Measurements from ENCODE around the gene CAMK1G.

GRCh38 chr1:209594440-209594839, 10.9 kb downstream of the CAMK1G start:
- no peak for TF ChIP-seq REST (IDR thresholded peaks at IDR 0.05; ENCODE audit: insufficient read depth in 1 of 2, low read depth in 2 of 2, low read length in 2 of 2)
- TF ChIP-seq POLR2AphosphoS5 (IDR thresholded peaks at IDR 0.05; ENCODE audit: low read depth, low read length) = no peak
- no peak for TF ChIP-seq TAF1 (IDR thresholded peaks at IDR 0.05; ENCODE audit: borderline replicate concordance, insufficient read depth, low read length)
- no peak for TF ChIP-seq SIN3A (IDR thresholded peaks at IDR 0.05; ENCODE audit: borderline replicate concordance, insufficient read depth, low read length)
- no peak for TF ChIP-seq FOXP2 (optimal IDR thresholded peaks at IDR 0.05; ENCODE audit: borderline replicate concordance, extremely low read depth, extremely low read length, insufficient read depth)
